ENCODE data around the gene ACKR1.

ACKR1 gene

GRCh38 chr1:159222075-159222865, 17.6 kb downstream of the ACKR1 start:
- no peak for DNase-seq (ENCODE audit: low read depth)

GRCh38 chr1:159223004-159223403, 18.3 kb downstream of the ACKR1 start:
- no peak for DNase-seq (ENCODE audit: low read depth)

DNA sequence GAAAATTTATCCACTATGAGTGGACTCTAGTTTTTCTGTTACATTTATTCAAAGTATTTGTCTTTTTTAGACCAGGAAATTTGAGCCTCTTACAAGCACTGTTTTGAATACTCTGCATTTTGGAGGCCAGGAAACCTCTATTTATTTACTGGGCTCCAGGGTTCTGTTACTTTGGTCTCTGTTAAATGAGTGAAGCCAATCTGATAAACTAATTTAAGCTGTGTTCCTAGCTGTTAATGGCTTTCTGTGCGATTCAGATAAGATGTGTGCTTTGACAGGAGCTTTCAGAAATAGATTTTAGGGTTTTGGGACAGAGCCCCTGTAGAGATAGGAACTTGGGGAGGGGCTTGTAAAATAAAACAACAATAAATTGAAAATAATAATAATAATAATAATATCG, 23.9 kb downstream of the ACKR1 start:
- DNase-seq (ENCODE audit: low read depth): no peak

GRCh38 chr1:159229260-159229885, 24.7 kb downstream of the ACKR1 start:
- no peak for DNase-seq (ENCODE audit: low read depth)

- DNase-seq (ENCODE audit: low read depth): no peak
These were observed 25.2 kb downstream of the ACKR1 start for GRCh38 chr1:159229896-159230295.

DNA sequence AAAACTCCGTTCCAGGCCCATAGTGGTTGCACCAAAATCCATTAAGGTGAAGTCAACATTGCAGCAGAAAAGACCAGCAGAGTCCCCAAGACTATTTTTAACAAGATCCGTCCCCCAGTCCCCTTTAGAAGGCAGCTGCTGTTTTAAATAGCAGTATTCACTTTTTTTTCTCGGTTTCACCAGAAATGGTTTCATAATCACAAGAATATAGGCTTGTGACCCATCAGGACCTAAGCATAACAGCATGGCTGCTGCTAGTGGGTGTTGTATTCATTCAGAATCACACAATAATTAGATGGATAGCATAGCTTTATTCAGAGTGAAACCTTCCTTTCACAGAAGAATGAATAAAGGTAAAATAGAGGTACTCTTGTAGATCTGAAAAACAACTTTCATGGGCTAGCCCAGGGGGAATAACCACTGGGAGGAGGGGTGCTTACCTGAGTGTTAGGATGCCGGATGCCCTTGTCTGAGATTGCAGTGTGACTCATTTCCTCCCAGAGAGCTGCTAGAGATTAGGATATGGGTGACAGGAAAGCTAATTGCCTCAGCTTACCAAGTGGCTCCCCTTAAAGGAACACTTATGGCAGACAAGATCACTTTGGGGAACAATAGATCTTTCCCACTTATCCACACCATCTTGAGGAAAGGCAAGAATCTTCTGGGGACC, 35.0 kb downstream of the ACKR1 start:
- no peak for DNase-seq (ENCODE audit: low read depth)

GRCh38 chr1:159247266-159247665, 42.6 kb downstream of the ACKR1 start:
- DNase-seq (ENCODE audit: low read depth): no peak

- no peak for DNase-seq (ENCODE audit: low read depth)
These were observed 43.6 kb downstream of the ACKR1 start for GRCh38 chr1:159248311-159248710.

- no peak for DNase-seq (ENCODE audit: low read depth)
These were observed 46.1 kb downstream of the ACKR1 start for GRCh38 chr1:159250638-159251216.

All from activated T-cell treated with anti-CD3 and anti-CD28 coated beads for 24 hours (primary cell).